Right atrium auricular region (tissue), 2 donors: ENCODE results near the gene STEAP1B. TPM values are rescaled to one million over a fixed set of nuclear protein-coding genes. Genes with fewer than 3 reads are reported as not detected.
"Not testable (repeated sequence)": the region's sequence is repeated elsewhere in the genome, so short reads cannot be mapped to it uniquely, and the experiment has no call there.

Experiments
- DNase-seq: peaks from one replicate; pipeline ENCODE4 v3.0.0-alpha.2; 2019; ENCODE audit warnings: low spot score
- H3K27ac ChIP-seq, 2 donors: fragments of 200-600 bp; sonication (generic); 1 replicate in 1 of 2; 2 replicates in 1 of 2; pipeline ENCODE4 v1.5.1; 2016 to 2019
- H3K27me3 ChIP-seq, 2 donors: fragments of 200-600 bp; sonication (generic); one replicate each; pipeline versions ENCODE4 v1.5.1 to v1.6.0; 2017 to 2019
- H3K36me3 ChIP-seq: fragments of 200-600 bp; sonication (generic); one replicate; pipeline ENCODE4 v1.5.1; 2016
- H3K4me1 ChIP-seq, 2 donors: fragments of 200-600 bp; sonication (generic); one replicate each; pipeline versions ENCODE4 v1.5.1 to v1.6.0; 2017 to 2019
- H3K4me3 ChIP-seq, 2 donors: fragments of 200-600 bp; sonication (generic); 1 replicate in 1 of 2; 2 replicates in 1 of 2; pipeline ENCODE4 v1.5.1; 2017 to 2019; ENCODE audit warnings: mild to moderate bottlenecking in 1 of 2, moderate library complexity in 1 of 2
- H3K9me3 ChIP-seq, 2 donors: fragments of 200-600 bp; sonication (generic); one replicate each; pipeline ENCODE4 v1.5.1; 2019
- total RNA-seq, 2 donors: library from RNA; depleted of rRNA; stranded (reverse); fragments of >200 nt; gene quantifications; one replicate each; pipeline ENCODE4 v1.1.0, GENCODE V29; 2016
- TF ChIP-seq, protein P1 (sequence below), 2 donors: fragments of 200-600 bp; sonication (generic); IDR thresholded peaks; one replicate each; pipeline ENCODE4 v1.5.1; 2019; ENCODE audit warnings: antibody characterized with exemption in 2 of 2

STEAP1B gene
- total RNA-seq, 2 donors from 2014 or later: 0.39 TPM; not detected in 1

DNA sequence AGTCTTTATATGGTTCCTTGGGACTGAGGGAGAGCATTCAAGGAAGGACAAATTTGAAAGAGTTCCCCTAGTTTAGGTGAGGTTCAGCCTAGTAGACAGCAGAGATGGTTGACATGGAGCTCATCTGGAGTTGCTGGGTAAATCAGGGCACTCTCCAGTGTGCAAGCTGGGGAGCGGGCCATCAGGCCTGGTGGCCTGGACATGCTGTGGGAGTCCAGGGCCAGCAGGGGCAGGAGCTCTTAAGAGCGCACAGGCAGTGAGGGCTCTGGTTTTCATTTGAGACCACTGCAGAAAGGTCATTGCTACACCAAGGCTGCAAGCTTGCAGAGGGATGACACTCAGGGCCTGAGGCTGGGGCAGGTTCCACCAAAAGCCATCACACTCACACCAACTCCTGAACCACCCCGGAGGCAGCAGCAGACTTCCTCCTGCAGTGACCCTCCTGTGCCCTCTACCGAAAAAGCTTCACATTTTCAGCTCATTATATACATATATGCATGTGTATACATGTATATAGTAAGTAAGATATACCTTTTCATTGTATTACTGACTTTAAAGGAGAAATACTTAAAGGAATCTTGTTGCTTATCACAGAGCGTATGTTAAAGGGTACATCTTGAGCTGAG is 39.5 kb downstream of the STEAP1B start:
- H3K27me3 ChIP-seq: no peaks in the 10 kb centered on the region
- H3K9me3 ChIP-seq: no peaks in the 10 kb centered on the region
- no peaks in the 10 kb centered on the region for H3K4me1 ChIP-seq
- no peak for DNase-seq
- no peak overlapping the region for H3K27ac ChIP-seq
- TF ChIP-seq, protein P1, sequence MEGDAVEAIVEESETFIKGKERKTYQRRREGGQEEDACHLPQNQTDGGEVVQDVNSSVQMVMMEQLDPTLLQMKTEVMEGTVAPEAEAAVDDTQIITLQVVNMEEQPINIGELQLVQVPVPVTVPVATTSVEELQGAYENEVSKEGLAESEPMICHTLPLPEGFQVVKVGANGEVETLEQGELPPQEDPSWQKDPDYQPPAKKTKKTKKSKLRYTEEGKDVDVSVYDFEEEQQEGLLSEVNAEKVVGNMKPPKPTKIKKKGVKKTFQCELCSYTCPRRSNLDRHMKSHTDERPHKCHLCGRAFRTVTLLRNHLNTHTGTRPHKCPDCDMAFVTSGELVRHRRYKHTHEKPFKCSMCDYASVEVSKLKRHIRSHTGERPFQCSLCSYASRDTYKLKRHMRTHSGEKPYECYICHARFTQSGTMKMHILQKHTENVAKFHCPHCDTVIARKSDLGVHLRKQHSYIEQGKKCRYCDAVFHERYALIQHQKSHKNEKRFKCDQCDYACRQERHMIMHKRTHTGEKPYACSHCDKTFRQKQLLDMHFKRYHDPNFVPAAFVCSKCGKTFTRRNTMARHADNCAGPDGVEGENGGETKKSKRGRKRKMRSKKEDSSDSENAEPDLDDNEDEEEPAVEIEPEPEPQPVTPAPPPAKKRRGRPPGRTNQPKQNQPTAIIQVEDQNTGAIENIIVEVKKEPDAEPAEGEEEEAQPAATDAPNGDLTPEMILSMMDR (IDR thresholded peaks at IDR 0.05): no peak
- no peaks in the 10 kb centered on the region for H3K36me3 ChIP-seq
- H3K4me3 ChIP-seq: no peak overlapping the region

DNA sequence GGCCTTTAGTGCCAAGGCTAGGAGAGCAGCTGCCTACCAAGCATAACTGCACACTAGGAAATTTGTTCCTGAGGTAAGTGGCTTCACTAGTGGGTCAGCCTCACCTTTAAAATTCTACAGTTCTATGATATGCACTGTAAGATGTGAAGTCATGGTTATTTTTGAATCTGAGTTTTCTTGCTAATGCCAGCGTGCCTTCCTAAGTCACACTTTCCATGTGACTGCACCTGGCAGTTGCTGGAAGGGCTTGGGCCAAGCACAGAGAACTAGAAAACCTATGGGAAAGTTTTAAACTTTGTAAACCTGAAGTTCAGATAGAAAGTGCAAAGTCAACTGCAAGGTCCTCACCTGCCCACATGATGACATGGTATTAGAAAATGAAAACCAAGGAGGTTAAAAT is 42.5 kb downstream of the STEAP1B start:
- TF ChIP-seq, protein P1 (IDR thresholded peaks at IDR 0.05): no peak
- Histone ChIP-seq H3K4me3 (no peak overlapping the region), H3K36me3 (no peaks in the 10 kb centered on the region), H3K4me1 (peaks cover 0 to 6% of the 10 kb centered on the region in 2 donors), H3K27me3 (no peaks in the 10 kb centered on the region), H3K27ac (no peak overlapping the region), H3K9me3 (no peaks in the 10 kb centered on the region)
- no peak for DNase-seq

DNA sequence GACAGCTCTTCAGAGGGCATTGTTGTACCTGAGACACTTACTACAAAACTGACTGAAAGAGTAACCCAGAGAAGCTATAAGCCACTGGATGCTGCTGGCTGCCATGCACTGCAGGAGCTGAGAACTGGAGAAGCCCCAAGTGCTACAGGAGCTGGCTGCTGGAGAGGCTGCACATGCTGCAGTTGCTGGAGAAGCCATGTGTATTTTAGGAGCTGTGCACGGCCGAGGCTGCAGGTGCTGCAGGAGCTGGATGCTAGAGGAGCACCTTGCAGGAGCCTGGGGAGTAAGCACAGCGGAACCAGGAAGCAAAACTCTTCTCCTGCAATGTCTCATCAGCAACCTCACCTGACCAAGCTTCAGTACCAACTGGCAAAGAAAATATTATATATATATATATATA is 45.5 kb downstream of the STEAP1B start:
- H3K4me1 ChIP-seq: peaks cover 0 to 8% of the 10 kb centered on the region in 2 donors
- no peaks in the 10 kb centered on the region for H3K36me3 ChIP-seq
- H3K4me3 ChIP-seq: no peak overlapping the region
- no peaks in the 10 kb centered on the region for H3K9me3 ChIP-seq
- DNase-seq: no peak
- TF ChIP-seq, protein P1 (IDR thresholded peaks at IDR 0.05): no peak
- H3K27ac ChIP-seq: no peak overlapping the region
- no peaks in the 10 kb centered on the region for H3K27me3 ChIP-seq

DNA sequence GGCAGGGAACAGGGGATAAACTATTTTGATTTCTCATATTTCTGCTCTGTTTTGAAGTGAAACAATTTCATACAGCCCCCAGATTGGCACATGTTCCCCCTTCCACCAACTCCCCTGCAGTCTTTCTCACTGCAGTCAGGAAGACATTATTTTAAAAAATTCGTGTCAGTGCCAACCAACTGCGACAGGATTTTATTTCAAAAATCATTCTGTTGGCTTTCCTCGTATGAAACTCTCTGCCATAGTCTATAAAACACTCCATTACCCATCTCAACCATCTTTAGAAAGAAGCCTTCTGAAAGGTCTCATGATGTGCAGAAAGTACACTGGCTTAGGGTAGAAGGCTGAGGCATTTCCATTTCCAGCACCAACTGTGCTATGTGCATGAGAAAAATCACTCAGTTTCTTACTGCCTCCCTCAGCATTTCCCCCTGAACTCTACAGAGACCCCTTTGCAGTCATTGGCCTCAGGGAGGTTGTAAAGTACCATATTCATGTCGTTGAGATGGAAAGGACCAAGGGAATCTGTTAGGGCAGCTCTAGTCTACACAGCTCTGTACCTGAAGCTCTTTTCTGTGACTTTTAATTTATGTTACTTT is 46.9 kb downstream of the STEAP1B start:
- H3K27me3 ChIP-seq: no peaks in the 10 kb centered on the region
- no peak overlapping the region for H3K27ac ChIP-seq
- no peak for DNase-seq
- peaks cover 0 to 8% of the 10 kb centered on the region in 2 donors for H3K4me1 ChIP-seq
- no peak overlapping the region for H3K4me3 ChIP-seq
- H3K9me3 ChIP-seq: no peaks in the 10 kb centered on the region
- no peaks in the 10 kb centered on the region for H3K36me3 ChIP-seq
- TF ChIP-seq, protein P1 (IDR thresholded peaks at IDR 0.05): no peak

DNA sequence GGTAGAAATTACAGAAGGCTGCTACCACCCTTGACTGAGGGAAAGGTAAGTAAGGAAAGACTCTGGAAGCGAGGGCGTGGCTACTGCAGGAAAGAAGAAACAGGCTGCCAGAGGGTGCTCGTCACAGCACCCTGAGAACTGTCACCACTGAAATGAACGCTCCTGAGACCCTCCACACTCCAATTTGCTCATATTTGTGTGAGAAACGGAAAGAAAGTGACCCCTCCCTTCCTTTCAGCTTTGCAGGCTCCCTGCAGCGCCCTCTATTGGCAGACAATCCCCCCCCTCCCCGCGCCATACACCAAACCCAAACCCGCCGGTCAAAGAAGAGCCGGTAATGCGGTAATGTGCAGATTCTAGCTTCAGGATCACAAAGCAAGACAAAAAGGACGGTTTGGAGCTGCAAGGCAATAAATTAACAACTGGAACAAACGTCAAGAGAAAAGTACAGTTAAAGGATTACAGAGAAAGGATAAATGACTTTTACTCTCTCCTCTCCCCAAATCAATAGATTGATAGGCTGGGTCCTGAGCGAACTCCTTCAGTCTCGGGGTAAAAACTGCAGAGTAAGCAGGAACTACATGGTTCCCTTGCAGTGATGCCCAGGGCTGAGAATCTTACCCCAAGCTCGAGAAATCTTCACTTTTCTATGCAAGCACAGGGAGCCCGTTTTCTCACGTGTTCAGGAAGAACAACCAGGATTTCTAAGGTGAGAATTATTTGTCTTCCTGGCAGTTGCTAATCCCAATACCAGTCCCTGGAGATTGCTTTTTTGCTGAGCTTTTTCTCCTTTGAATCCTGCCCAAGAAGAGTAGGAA is 47.6 kb downstream of the STEAP1B start:
- no peaks in the 10 kb centered on the region for H3K27me3 ChIP-seq
- H3K36me3 ChIP-seq: no peaks in the 10 kb centered on the region
- no peak for DNase-seq
- H3K4me1 ChIP-seq: peaks cover 0 to 8% of the 10 kb centered on the region in 2 donors
- H3K4me3 ChIP-seq: peak overlapping the region; percentile 11 to 35
- TF ChIP-seq, protein P1 (IDR thresholded peaks at IDR 0.05): peak; percentile 72 to 82
- no peaks in the 10 kb centered on the region for H3K9me3 ChIP-seq
- no peak overlapping the region for H3K27ac ChIP-seq

DNA sequence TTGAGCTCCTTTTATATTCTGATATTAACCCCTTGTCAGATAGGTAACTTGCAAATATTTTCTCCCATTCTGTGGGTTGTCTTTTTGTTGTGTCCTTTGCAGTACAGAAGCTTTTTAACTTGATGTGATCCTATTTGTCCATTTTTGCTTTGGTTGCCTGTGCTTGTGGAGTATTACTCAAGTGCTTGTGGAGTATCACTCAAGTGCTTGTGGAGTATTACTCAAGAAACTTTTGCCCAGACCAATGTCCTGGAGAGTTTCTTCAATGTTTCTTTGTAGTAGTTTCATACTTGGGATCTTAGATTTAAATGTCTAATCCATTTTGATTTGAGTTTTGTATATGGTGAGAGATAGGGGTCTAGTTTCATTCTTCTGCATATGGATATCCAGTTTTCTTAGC is 50.0 kb downstream of the STEAP1B start:
- H3K27ac ChIP-seq, H3K36me3 ChIP-seq, DNase-seq, H3K4me3 ChIP-seq, H3K27me3 ChIP-seq, H3K9me3 ChIP-seq: not testable (repeated sequence)
- H3K4me1 ChIP-seq: peaks cover 0 to 21% of the 10 kb centered on the region in 2 donors
